Right ventricle myocardium superior (tissue), 1 donor: ENCODE results near the gene CRTAC1. TPM values are rescaled to one million over a fixed set of nuclear protein-coding genes. Genes with fewer than 3 reads are reported as not detected.
"Not testable (repeated sequence)": the region's sequence is repeated elsewhere in the genome, so short reads cannot be mapped to it uniquely, and the experiment has no call there.

Source experiments
- ATAC-seq: fragments of 200-7000 bp; cut with Tn5 transposase; one replicate; pipeline ENCODE4 v1.9.1; 2020; ENCODE audit warnings: mild to moderate bottlenecking; ENCODE audit not compliant: poor library complexity
- DNase-seq: peaks from one replicate; pipeline ENCODE4 v3.0.0-alpha.2; 2020
- intact Hi-C: fragments of 100-400 bp; cut with DNase I; formaldehyde crosslinking; loops from one replicate; pipeline ENCODE4 v1.11.2; 2022
- total RNA-seq: library from RNA; stranded (reverse); fragmentation: NEBNext Ultra II Directional; extraction: Animal tissue kit (Norgen Biotek cat#: 25700); gene quantifications from one replicate; pipeline ENCODE4 v1.2.1, GENCODE V29; 2021
- donor health status: DM: no; HTN: yes; CAD: no; lungs with severe emphysema.

CRTAC1 gene
- total RNA-seq, 1 donor from 2014 or later = 1.0 TPM

DNA sequence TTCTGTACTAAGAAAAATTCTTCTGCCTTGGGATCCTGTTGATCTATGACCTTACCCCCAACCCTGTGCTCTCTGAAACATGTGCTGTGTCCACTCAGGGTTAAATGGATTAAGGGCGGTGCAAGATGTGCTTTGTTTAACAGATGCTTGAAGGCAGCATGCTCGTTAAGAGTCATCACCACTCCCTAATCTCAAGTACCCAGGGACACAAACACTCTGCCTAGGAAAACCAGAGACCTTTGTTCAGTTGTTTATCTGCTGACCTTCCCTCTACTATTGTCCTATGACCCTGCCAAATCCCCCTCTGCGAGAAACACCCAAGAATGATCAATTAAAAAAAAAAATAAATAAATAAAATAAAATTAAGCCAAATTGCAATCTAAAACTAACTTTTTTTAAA lies 188.3 kb downstream of the CRTAC1 start:
- DNase-seq, ATAC-seq, intact Hi-C loops: not testable (repeated sequence)

DNA sequence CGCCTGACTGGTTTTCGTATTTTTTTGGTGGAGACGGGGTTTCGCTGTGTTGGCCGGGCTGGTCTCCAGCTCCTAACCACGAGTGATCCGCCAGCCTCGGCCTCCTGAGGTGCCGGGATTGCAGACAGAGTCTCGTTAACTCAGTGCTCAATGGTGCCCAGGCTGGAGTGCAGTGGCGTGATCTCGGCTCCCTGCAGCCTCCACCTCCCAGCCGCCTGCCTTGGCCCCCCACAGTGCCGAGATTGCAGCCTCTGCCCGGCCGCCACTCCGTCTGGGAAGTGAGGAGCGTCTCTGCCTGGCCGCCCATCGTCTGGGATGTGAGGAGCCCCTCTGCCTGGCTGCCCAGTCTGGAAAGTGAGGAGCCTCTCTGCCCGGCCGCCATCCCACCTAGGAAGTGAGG lies 189.3 kb downstream of the CRTAC1 start:
- ATAC-seq, DNase-seq, intact Hi-C loops: not testable (repeated sequence)

- ATAC-seq (no peak), DNase-seq (no peak)
- intact Hi-C loops = no loop called here
Observed at GRCh38 chr10:97838091-97838490, 192.3 kb downstream of the CRTAC1 start.

- DNase-seq (no peak), ATAC-seq (no peak)
- intact Hi-C loops = no loop called here
Observed at GRCh38 chr10:97836446-97836845, 194.0 kb downstream of the CRTAC1 start.

DNA sequence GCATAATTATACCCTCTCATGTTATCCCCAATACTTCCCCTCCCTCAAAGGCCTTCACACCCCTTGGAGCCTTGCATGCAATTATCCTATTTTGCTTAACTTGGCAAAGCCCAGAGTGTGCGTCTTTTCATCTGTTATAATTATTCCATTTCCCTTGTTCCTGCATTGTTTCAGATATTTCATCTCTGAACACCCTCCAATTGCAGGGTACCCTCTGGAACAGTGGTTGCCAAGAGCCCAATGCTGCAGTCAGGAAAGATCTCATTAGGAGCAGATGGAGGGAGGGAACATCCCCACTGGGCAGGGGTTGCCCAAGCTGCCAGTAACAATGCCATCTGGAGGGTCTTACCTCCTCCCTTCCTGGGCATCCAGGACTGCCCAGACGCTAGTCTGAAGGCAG lies 199.2 kb downstream of the CRTAC1 start:
- no peak for DNase-seq
- no peak for ATAC-seq
- intact Hi-C loops = no loop called here

- intact Hi-C loops = no loop called here
- DNase-seq (no peak), ATAC-seq (no peak)
Observed at GRCh38 chr10:97830064-97830463, 200.4 kb downstream of the CRTAC1 start.

GRCh38 chr10:97828721-97829120 lies 201.7 kb downstream of the CRTAC1 start:
- DNase-seq (no peak), ATAC-seq (no peak)
- intact Hi-C loops = no loop called here

DNA sequence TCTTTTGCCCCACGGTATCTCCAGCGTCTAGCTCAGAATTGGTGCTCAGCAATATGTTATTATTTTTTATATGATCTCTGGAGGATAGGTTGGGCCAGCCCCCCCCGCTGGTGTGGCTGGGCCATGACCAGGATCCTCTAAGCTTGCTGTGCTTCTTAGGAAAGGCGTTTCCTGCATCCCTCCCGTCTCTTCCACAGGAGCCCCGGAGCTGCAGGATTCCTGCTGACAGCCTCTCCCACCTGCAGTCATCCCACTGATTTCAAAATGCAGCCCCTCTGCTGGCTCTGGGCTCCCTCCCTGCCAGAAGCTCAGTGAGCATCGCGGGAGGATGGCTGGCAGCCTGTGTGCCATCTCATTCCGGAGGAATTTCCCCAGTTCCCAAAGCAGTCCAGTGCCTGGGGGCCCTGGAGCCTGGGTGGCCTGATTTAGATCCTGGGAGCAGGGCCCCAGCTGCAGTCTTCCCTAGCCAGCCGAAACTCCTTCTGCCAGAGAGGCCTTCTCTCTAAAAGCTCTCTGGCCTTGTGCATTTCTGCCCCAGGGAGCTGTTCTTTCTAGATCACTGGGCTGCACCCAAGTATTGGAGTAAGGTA lies 202.6 kb downstream of the CRTAC1 start:
- DNase-seq (no peak), ATAC-seq (no peak)
- intact Hi-C loops = no loop called here

GRCh38 chr10:97826892-97827291 lies 203.5 kb downstream of the CRTAC1 start:
- intact Hi-C loops = no loop called here
- ATAC-seq = no peak

DNA sequence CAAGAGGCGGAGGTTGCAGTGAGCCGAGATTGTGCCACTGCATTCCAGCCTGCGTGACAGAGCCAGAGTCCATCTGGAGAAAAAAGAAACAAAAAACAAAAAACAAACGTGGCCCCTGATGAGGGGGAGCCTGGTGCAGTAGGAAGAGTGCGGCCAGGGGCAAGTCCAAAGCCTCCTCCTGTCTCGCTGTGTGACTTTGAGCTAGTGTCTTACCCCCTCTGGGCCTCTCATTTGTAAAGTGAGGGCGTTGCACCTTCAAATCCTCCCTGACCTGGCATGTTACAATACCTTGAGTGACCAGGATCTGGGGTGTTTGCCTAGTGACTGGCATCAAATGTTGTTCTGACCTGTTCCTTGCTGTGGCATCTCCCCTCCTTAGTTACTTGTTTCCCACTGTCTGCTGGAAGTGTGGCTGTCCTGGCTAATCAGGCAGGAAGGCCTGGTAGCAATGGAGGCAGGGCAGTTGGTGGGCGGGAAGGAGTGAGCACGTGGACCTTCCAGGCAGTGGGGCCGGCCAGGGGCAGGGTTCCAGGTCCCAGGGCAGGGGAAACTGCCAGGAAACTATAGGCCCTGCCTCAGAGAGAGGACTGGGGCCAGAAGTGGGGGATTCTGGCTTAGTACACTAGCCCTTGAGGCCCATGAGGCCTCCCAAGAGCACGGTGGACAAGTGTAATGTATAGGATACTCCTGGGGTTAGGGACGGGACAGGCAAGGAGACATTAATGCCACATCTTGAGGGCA lies 205.2 kb downstream of the CRTAC1 start:
- DNase-seq (no peak), ATAC-seq (no peak)
- intact Hi-C loops = no loop called here

More at GRCh38 chr10:97826892-97827291, 203.5 kb downstream of the CRTAC1 start:
- no peak for DNase-seq

DNA sequence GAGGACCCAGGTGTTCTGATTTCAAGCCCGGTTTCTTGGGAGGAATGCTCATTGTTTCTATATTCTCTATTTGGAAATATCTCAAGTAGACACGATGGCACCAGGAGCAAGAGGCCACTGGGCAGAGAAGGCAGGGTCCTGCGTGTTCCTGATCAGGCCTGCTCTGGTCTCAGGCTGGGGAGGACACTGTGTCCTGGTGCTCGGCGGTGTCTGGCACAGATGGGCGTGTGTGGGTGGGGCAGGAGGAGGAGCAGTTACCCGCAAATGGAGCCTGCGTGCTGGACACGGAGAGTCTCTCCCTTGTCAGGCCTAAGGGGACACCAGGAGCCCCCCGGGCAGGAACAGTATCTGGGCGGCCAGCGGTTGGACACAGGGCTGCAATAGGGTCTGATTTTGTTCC lies 206.7 kb downstream of the CRTAC1 start:
- intact Hi-C loops = no loop called here
- peak; percentile 49 for DNase-seq
- peak; percentile 83 for ATAC-seq

DNA sequence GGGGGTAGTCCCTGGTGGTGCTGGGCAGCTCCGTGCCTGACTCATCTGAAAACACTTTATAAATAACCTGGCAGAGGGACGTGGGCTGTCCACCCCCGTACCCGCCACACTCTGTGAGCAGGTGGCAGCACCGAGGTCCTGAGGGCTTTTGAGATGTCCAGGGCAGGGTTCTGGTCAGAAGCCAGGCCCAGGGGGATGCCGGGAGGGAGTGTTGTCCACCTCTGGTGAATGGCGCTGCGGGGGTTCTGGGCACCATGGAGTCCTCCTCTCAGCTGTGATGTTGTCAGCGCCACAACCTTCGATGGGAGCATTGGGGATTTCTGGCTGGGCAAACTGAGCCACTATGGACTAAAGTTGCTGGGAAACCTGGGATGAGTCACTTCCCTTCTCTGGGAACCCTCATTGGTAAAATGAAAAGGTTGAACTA lies 208.1 kb downstream of the CRTAC1 start:
- no peak for DNase-seq
- intact Hi-C loops = no loop called here
- peak; percentile 42 for ATAC-seq

DNA sequence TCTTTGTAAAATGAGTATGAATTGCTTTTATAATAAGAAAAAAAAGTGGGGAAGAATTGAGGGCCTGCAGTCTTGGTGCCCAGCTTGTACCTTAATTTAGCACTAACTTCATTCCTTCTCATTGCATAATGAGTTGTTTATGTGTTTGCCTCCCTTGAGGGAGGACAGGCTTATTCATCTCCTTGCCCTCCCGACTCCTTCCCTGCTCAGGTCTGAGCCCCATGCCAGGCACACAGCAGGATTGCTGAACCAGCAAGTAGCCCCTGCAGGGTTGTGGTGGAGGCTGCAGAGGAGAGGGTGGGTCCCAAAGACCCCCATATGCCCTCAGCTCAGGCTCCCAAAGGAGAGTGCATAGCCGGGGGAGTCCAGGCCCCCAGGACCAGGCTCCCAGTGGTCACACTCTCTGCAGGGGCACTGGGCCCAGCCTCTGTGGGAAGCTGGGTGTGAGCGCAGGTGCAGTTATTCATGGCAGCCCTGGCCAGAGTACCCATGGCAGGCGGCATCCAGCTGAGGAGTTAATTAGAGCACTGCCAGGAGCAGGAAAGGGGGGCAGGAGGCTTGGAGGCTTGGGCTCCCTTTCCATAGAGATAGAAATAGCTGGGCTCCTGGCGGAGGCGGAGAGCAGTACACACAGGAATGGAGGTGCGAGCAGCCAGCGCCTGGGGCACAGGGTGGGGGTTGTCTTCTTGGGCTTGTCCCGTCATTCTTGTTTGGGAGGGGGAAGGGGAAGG lies 208.9 kb downstream of the CRTAC1 start:
- DNase-seq = no peak

GRCh38 chr10:97820096-97820704 lies 210.2 kb downstream of the CRTAC1 start:
- DNase-seq (no peak), ATAC-seq (no peak)
- intact Hi-C loops = no loop called here

More for the DNA sequence above, 208.9 kb downstream of the CRTAC1 start:
- ATAC-seq = peak; percentile 42
- intact Hi-C loops = no loop called here

- ATAC-seq (no peak), DNase-seq (no peak)
- intact Hi-C loops = no loop called here
Observed at GRCh38 chr10:97818572-97818971, 211.8 kb downstream of the CRTAC1 start.

- DNase-seq (no peak), ATAC-seq (no peak)
- intact Hi-C loops = no loop called here
Observed at GRCh38 chr10:97816609-97817008, 213.8 kb downstream of the CRTAC1 start.
